Stimulated activated CD8-positive, alpha-beta memory T cell treated with anti-CD3 and anti-CD28 coated beads, Interleukin-2, amount 100 ng/mL, for 1 hour (primary cell): ENCODE measurements around the gene REC8.

Experiments
- DNase-seq, 2 donors: peaks; one replicate each; pipeline ENCODE4 v3.0.0-alpha.2; 2020; ENCODE audit warnings: low read depth in 2 of 2

Gene REC8

GRCh38 chr14:24138396-24139271 lies 33.2 kb upstream of the REC8 start:
- no peak for DNase-seq

- DNase-seq = no peak
These were observed 32.5 kb upstream of the REC8 start for GRCh38 chr14:24139272-24139934.

DNA sequence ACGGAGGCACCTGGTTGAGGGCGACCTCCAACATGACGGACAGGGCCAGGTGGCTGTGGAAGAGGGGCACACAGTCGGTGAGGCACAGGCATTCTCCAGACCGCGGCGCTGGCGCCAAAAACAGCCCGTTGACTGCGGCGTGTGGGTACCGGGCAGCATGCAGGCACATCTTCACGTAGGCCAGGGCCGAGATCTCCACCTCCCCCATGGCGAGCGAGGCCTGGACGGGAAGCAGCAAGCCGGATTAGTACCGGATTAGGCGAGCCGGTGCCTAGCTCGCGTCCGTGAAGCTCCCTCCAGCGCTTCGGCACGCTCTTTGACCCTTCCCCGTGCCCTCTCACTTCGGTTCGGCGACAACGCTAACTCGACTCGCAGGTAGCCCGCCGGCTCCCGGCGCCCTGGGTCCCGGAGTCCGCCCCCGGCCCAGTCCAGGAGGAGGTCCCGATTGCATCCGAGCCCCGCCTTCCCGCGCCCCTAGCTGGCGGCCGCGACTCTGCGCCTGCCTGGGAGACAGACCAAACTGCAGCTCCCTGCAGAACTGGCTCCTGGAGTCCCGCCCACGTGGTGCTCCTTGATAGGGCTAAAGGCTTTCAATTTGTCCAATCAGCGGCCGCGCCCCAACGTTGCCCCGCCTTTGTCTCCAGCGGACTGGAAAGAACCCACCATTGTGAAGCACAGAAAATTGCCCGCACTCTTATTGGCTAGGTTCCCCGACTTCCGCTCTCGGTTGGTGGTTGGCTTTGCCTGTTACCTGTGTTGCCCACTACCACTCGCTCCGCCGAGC lies 30.6 kb upstream of the REC8 start, which contains the start of gene EMC9:
Gene EMC9 (minus strand): TSS at position 495 of the 784 bp plus-strand sequence. CDS start 287 bp downstream, at position 208.
- DNase-seq = peak; percentile 98 to 99

DNA sequence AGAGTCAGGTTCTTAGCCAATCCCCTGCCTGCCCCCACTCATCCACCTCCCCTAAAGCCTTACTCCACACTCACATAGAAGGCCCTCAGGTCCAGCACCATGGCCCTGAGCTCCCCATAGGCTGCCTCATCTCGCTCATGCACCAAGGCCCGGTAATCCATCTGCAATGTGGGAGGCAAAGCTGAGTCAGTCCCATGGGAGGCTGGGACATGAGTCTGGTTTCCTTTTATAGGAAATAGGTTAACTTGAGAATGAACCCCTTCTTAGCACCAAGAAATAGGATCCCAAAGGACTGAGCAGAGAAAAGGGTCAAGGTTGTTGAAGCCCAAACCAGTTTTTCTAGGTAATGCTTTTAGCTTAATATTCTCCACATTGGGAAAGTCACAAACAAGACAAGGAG lies 28.4 kb upstream of the REC8 start:
- no peak for DNase-seq

DNA sequence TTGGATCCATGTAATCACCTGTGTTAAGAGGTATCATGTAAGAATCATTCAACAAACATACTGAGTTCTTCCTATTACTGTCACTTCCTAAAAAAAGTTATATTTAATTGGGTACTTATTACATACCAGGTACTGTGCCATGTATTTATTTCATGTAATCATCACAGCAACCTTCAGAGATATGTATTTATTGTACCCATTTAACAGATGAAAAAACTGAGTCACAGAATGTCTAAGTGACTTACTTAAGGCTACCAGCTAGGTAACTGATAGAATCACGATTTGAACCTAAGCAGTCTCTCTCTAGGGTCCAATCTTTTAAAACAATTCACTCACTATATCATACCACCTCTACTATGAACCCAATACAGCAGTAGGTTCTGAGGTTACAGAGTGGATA lies 27.4 kb upstream of the REC8 start:
- DNase-seq = no peak

DNA sequence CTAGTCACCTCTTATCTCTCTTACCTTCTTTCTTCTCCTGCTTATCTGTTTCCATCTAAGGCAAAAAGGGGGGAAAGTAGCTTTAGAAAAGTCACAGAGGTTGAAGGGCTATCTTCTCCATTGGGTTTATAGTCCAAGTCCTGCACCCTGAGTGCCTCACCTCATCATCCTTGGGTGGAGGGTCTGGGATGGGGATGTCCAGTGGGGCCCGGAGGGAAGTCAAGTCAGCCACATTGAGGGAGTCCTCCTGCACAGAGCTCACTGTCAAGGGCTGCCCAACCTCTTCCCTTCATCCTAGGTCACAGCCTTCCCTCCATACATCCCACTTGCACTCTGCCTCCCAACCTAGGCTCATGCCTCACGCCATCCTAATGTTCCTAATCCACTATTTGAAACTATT lies 26.7 kb upstream of the REC8 start:
- DNase-seq = no peak

- DNase-seq = no peak
These were observed 26.0 kb upstream of the REC8 start for GRCh38 chr14:24145690-24146452.

DNA sequence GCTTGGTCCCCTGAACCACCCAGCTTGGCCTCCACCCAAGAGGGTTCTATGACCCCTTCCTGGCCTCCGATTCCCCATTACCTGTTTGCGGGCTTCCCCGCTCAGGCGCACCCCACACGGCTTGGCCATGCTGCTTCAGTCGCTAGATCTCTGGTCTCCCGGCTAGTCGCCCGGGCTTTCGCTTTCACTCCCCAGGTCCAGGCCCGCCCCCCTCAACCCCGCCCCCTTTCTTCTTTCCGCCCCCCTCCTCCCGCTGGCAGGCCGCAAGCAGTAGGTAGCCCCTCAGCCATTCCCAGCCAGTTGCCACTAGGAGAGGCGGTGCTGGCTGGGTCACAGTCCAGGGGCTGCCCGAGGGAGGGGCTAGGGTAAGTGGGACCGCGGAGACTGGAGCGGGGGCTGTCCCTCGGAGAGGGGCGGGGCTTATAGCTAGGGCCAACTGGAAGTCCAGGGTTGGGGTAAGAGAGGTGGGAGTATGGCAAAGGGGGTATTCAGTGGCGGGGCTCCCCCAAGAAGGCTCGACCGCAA lies 25.4 kb upstream of the REC8 start, which contains the start of gene PSME2:
Gene PSME2 (minus strand): TSS at position 158 of the 525 bp plus-strand sequence. CDS start 29 bp downstream, at position 129.
- DNase-seq = peak; percentile 55 to 69

- DNase-seq = peak; percentile 85 to 96
These were observed 24.7 kb upstream of the REC8 start, which contains the start of gene RNF31 for GRCh38 chr14:24146978-24147760. RNF31 (plus strand) TSS chr14:24147498; CDS start chr14:24147699, 201 bp downstream.

GRCh38 chr14:24147761-24148428 lies 24.0 kb upstream of the REC8 start:
- no peak for DNase-seq

DNA sequence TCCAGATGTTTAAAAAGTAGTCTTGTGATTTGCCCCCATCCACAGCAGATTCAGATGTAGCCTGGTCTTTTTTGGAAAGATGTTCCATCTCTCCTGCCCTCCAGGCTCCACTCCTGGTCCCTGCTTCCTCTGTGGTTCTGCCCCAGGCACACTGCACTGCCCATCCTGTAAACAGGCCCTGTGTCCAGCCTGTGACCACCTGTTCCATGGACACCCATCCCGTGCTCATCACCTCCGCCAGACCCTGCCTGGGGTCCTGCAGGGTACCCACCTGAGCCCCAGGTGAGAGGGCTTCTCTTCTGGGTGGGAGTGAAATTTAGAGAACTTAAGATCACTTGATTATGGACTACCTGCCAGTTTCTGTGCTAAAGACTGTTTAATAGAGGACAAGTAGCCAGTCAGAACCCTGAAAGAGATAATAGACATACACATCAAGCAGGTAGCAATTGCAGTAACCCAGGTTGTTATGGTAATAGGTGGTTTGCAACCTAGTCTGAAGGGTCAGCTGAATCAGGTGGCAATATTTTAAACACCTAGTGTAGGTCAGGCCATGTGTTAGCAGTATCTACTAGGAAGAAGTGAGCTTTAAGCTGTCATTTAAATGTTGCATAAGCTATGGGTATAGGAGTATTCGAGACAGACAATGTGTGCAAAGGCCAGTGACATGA lies 22.4 kb upstream of the REC8 start:
- DNase-seq = no peak

GRCh38 chr14:24150061-24150460 lies 21.8 kb upstream of the REC8 start:
- no peak for DNase-seq

GRCh38 chr14:24150567-24150966 lies 21.3 kb upstream of the REC8 start:
- no peak for DNase-seq

DNA sequence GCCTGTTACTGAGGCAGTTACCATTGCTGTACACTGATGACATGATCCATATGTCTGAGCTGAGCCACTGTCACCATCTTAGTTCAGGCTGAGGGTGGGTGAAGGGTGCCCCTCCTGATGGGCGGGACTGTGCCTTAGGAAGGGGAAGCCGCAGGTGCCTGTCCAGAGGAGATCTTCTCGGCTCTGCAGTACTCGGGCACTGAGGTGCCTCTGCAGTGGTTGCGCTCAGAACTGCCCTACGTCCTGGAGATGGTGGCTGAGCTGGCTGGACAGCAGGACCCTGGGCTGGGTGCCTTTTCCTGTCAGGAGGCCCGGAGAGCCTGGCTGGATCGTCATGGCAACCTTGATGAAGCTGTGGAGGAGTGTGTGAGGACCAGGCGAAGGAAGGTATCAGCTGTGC lies 20.9 kb upstream of the REC8 start:
- DNase-seq = no peak

DNA sequence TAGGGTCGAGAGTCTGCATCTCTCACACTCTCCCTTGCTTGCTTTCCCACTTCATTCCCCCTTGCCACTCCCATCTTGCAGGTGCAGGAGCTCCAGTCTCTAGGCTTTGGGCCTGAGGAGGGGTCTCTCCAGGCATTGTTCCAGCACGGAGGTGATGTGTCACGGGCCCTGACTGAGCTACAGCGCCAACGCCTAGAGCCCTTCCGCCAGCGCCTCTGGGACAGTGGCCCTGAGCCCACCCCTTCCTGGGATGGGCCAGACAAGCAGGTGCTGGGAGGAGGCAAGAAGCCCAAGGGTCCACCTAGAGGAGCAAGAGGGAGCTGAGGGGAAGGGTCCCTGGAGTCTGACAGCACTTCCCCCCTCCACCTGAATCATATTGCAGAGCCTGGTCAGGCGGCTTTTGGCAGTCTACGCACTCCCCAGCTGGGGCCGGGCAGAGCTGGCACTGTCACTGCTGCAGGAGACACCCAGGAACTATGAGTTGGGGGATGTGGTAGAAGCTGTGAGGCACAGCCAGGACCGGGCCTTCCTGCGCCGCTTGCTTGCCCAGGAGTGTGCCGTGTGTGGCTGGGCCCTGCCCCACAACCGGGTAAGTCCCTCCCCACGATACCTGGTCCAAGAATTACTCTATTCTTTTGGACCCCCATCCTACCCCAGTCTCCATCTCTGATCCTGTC lies 20.3 kb upstream of the REC8 start:
- no peak for DNase-seq

- DNase-seq = no peak
These were observed 16.8 kb upstream of the REC8 start for GRCh38 chr14:24155100-24155499.

DNA sequence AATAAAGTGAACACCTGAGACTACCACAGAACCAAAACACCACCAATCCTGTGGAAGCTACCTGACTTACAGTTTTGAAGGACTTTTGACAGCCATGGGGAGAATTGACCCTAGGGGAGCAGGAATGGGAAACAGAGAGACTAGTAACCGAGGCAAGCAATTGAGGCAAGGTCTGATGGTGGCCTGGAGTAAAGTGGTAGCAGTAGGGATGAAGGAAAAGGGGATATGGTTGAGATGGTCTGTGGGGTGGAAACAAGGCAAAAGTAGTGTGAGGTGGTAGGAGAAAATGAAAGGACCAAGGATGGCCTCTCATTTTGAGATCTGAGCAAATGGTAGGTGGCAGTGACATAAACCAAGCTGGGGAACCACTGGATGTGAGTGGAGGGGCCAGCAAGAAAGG lies 15.0 kb upstream of the REC8 start:
- no peak for DNase-seq

- no peak for DNase-seq
These were observed 14.5 kb upstream of the REC8 start for GRCh38 chr14:24157331-24157730.
